Measurements from ENCODE around the gene LGMN.

The LGMN gene

DNA sequence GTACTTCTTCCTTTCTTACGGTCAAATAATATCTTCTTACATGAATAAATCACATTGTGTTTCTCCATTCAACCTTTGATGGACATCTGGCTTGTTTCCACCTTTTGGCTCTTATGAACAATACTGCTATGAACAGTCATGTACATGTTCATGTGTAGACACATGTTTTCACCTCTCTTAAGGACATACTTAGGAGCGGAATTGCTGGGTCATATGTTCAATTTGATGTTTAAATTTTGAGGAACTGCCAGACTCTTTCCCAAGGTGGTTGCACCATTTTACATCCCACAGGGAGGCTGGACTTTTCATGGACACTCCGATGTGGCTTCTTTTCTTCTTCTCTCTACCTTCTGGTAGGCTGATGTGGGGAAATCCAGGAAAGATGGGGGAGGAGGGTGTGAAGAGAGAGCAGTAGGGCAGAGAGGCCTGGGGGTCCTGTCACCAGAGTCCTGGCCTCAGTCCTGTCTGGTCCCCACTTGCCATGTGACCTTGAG, 16.8 kb downstream of the LGMN start:
- Histone ChIP-seq H3K4me3 (ENCODE audit: low read depth in 1 of 2, low read length in 2 of 2) (no peak overlapping the region), H4K20me1 (ENCODE audit: insufficient read depth, low read length) (no peaks in the 10 kb centered on the region), H3K79me2 (ENCODE audit: insufficient read depth, low read length) (no peaks in the 10 kb centered on the region), H3K4me1 (ENCODE audit: insufficient read depth, low read length) (no peaks in the 10 kb centered on the region; the same call in 1 of the 2 replicates), H3K27ac (ENCODE audit: low read length) (no peak overlapping the region), H3K9me3 (ENCODE audit: insufficient read depth, low read length, severe bottlenecking) (no peaks in the 10 kb centered on the region), H3K4me2 (ENCODE audit: insufficient read depth, low read length) (no peak overlapping the region), H3K27me3 (ENCODE audit: insufficient read depth, low read length, poor library complexity) (no peaks in the 10 kb centered on the region), H3K36me3 (ENCODE audit: insufficient read depth, low read length) (no peaks in the 10 kb centered on the region), H2AFZ (ENCODE audit: low read depth, low read length) (no peak overlapping the region), H3K9ac (ENCODE audit: low read depth, low read length) (no peak overlapping the region)
- TF ChIP-seq, protein P1, sequence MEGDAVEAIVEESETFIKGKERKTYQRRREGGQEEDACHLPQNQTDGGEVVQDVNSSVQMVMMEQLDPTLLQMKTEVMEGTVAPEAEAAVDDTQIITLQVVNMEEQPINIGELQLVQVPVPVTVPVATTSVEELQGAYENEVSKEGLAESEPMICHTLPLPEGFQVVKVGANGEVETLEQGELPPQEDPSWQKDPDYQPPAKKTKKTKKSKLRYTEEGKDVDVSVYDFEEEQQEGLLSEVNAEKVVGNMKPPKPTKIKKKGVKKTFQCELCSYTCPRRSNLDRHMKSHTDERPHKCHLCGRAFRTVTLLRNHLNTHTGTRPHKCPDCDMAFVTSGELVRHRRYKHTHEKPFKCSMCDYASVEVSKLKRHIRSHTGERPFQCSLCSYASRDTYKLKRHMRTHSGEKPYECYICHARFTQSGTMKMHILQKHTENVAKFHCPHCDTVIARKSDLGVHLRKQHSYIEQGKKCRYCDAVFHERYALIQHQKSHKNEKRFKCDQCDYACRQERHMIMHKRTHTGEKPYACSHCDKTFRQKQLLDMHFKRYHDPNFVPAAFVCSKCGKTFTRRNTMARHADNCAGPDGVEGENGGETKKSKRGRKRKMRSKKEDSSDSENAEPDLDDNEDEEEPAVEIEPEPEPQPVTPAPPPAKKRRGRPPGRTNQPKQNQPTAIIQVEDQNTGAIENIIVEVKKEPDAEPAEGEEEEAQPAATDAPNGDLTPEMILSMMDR (IDR thresholded peaks at IDR 0.05; ENCODE audit: borderline replicate concordance, extremely low read depth, low read length, poor library complexity, severe bottlenecking) = no peak
- no peak for TF ChIP-seq EZH2 (IDR thresholded peaks at IDR 0.05; ENCODE audit: borderline replicate concordance, low read depth, low read length, severe bottlenecking)
- ATAC-seq (ENCODE audit: insufficient read depth, low read depth) = no peak
- no peak for DNase-seq

DNA sequence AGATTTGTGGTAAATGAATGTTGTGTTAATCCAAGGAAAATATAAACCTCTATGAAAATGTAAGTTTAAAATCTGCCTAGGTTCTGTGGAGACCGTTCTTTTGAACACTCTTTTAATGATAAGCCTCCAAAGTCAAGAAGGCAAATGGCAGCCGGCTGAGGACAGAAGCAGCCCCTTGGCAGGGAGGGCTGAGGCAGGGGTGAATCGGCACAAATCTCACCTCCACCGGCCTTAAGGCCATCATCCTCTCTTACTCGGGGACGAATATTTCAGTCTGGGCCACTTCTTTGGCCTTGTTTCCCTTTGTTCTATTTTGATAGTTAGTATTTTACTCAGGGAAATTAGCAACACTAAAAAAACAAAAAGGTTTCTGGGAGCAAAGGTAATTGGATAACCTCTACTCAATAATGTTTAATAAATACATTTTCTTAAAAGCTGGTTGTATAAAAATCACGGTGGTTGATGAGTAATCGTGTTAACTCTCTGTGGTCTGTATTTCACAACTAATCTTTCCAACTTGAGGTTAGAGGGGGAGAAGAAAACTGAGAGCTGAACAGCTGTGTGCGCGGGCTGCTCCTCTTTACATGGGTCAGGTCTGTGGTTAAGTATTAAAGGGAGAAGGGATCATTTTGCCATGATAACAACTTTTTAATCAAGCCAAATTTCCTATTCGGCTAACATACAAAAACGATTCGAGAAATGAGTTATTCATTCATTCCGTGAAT, 18.6 kb downstream of the LGMN start:
- no peaks in the 10 kb centered on the region for H3K36me3 ChIP-seq (ENCODE audit: insufficient read depth, low read length)
- H3K27ac ChIP-seq (ENCODE audit: low read length) = no peak overlapping the region
- no peaks in the 10 kb centered on the region for H3K27me3 ChIP-seq (ENCODE audit: insufficient read depth, low read length, poor library complexity)
- ATAC-seq (ENCODE audit: insufficient read depth, low read depth) (peak; percentile 69; the same call in 2 of the 3 replicates), DNase-seq (peak; percentile 24)
- H3K4me3 ChIP-seq (ENCODE audit: low read depth in 1 of 2, low read length in 2 of 2) = no peak overlapping the region
- no peaks in the 10 kb centered on the region for H3K9me3 ChIP-seq (ENCODE audit: insufficient read depth, low read length, severe bottlenecking)
- no peak for TF ChIP-seq EZH2 (IDR thresholded peaks at IDR 0.05; ENCODE audit: borderline replicate concordance, low read depth, low read length, severe bottlenecking)
- TF ChIP-seq, protein P1 (IDR thresholded peaks at IDR 0.05; ENCODE audit: borderline replicate concordance, extremely low read depth, low read length, poor library complexity, severe bottlenecking) = no peak
- H3K79me2 ChIP-seq (ENCODE audit: insufficient read depth, low read length) = no peaks in the 10 kb centered on the region
- no peak overlapping the region for H3K9ac ChIP-seq (ENCODE audit: low read depth, low read length)
- no peaks in the 10 kb centered on the region; the same call in 1 of the 2 replicates for H3K4me1 ChIP-seq (ENCODE audit: insufficient read depth, low read length)
- H2AFZ ChIP-seq (ENCODE audit: low read depth, low read length) = no peak overlapping the region
- H3K4me2 ChIP-seq (ENCODE audit: insufficient read depth, low read length) = no peak overlapping the region
- no peaks in the 10 kb centered on the region for H4K20me1 ChIP-seq (ENCODE audit: insufficient read depth, low read length)

DNA sequence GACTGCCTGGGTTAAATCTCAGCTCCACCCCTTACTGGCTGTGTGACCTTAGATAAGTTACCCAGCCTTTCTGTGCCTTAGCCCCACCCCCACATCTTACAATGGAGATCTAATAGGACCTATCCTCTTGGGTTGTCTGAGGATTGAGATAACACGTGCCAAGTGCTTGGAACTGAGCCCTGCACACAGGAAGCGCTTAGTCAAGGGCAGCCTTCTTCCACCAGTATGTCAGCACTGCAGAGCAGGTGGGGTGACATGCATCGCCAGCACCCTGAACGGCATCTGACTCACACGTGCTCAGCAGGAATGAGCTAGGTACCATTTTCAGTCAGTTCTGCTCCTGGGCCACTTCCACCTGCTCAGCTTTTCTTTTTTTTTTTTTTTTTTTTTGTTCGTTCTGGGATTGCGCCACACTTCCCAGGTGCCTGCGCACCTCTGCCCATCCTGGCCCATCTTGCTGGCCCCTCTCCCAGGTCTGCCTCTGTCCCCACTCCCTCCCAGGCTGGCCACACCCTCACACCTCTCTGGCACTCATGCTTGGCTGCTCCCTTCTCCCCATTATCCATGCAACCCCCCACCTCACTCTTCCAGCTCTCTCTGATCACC, 19.6 kb downstream of the LGMN start:
- DNase-seq (peak; percentile 13), ATAC-seq (ENCODE audit: insufficient read depth, low read depth) (peak; percentile 71)
- H3K4me2 ChIP-seq (ENCODE audit: insufficient read depth, low read length) = no peak overlapping the region
- H3K4me3 ChIP-seq (ENCODE audit: low read depth in 1 of 2, low read length in 2 of 2) = no peak overlapping the region
- H3K79me2 ChIP-seq (ENCODE audit: insufficient read depth, low read length) = no peaks in the 10 kb centered on the region
- no peaks in the 10 kb centered on the region for H3K36me3 ChIP-seq (ENCODE audit: insufficient read depth, low read length)
- H2AFZ ChIP-seq (ENCODE audit: low read depth, low read length) = no peak overlapping the region
- H4K20me1 ChIP-seq (ENCODE audit: insufficient read depth, low read length) = no peaks in the 10 kb centered on the region
- H3K9me3 ChIP-seq (ENCODE audit: insufficient read depth, low read length, severe bottlenecking) = no peaks in the 10 kb centered on the region
- TF ChIP-seq, protein P1 (IDR thresholded peaks at IDR 0.05; ENCODE audit: borderline replicate concordance, extremely low read depth, low read length, poor library complexity, severe bottlenecking) = no peak
- no peak for TF ChIP-seq EZH2 (IDR thresholded peaks at IDR 0.05; ENCODE audit: borderline replicate concordance, low read depth, low read length, severe bottlenecking)
- H3K4me1 ChIP-seq (ENCODE audit: insufficient read depth, low read length) = no peaks in the 10 kb centered on the region; the same call in 1 of the 2 replicates
- H3K9ac ChIP-seq (ENCODE audit: low read depth, low read length) = no peak overlapping the region
- H3K27me3 ChIP-seq (ENCODE audit: insufficient read depth, low read length, poor library complexity) = no peaks in the 10 kb centered on the region
- H3K27ac ChIP-seq (ENCODE audit: low read length) = no peak overlapping the region

All from DND-41 (cell line).